Measurements from ENCODE around the gene SLC2A13.

SLC2A13 gene

DNA sequence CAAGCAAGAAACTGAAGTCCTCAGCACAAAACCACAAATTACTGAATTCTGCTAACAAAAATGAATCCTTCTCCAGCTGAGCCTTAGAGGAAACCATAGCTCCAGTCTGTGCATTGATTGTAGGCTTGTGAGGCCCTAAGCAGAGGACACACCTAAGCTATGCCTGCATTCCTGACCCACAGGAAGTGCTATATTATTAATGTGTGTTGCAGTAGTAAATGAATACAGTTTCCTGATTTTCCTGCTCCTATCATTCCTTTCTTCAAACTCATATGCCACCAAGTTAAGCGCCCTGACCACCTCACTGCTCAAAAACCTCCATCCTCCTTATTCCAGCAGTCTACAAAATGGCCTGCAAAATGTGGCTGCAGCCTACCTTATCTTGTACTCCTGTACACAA, 334.4 kb downstream of the SLC2A13 start:
- H3K27me3 ChIP-seq (ENCODE audit: insufficient read depth, low read depth, severe bottlenecking) = no peaks in the 10 kb centered on the region
- H3K36me3 ChIP-seq = no peaks in the 10 kb centered on the region
- no peaks in the 10 kb centered on the region for H3K9me3 ChIP-seq (ENCODE audit: severe bottlenecking)
- no peak for TF ChIP-seq CTCF (IDR thresholded peaks at IDR 0.05; ENCODE audit: low read depth, low read length)
- DNase-seq = no peak
- no peak overlapping the region for H3K27ac ChIP-seq
- no peak overlapping the region for H3K4me3 ChIP-seq (ENCODE audit: low read depth, low read length)

GRCh38 chr12:39764944-39765560, 340.8 kb downstream of the SLC2A13 start:
- H3K27me3 ChIP-seq (ENCODE audit: insufficient read depth, low read depth, severe bottlenecking) = no peaks in the 10 kb centered on the region
- DNase-seq = no peak
- TF ChIP-seq CTCF (IDR thresholded peaks at IDR 0.05; ENCODE audit: low read depth, low read length) = peak; percentile 63
- no peaks in the 10 kb centered on the region for H3K36me3 ChIP-seq
- no peaks in the 10 kb centered on the region for H3K9me3 ChIP-seq (ENCODE audit: severe bottlenecking)
- H3K27ac ChIP-seq = no peak overlapping the region
- H3K4me3 ChIP-seq (ENCODE audit: low read depth, low read length) = no peak overlapping the region

- no peaks in the 10 kb centered on the region for H3K9me3 ChIP-seq (ENCODE audit: severe bottlenecking)
- no peaks in the 10 kb centered on the region for H3K36me3 ChIP-seq
- no peak overlapping the region for H3K27ac ChIP-seq
- H3K4me3 ChIP-seq (ENCODE audit: low read depth, low read length) = no peak overlapping the region
- no peaks in the 10 kb centered on the region for H3K27me3 ChIP-seq (ENCODE audit: insufficient read depth, low read depth, severe bottlenecking)
- TF ChIP-seq CTCF (IDR thresholded peaks at IDR 0.05; ENCODE audit: low read depth, low read length) = no peak
- DNase-seq = no peak
These were observed 342.1 kb downstream of the SLC2A13 start for GRCh38 chr12:39763890-39764169.

GRCh38 chr12:39763071-39763889, 342.6 kb downstream of the SLC2A13 start:
- Histone ChIP-seq H3K4me3 (ENCODE audit: low read depth, low read length) (no peak overlapping the region), H3K36me3 (no peaks in the 10 kb centered on the region), H3K9me3 (ENCODE audit: severe bottlenecking) (no peaks in the 10 kb centered on the region), H3K27ac (no peak overlapping the region), H3K27me3 (ENCODE audit: insufficient read depth, low read depth, severe bottlenecking) (no peaks in the 10 kb centered on the region)
- TF ChIP-seq CTCF (IDR thresholded peaks at IDR 0.05; ENCODE audit: low read depth, low read length) = no peak
- no peak for DNase-seq

DNA sequence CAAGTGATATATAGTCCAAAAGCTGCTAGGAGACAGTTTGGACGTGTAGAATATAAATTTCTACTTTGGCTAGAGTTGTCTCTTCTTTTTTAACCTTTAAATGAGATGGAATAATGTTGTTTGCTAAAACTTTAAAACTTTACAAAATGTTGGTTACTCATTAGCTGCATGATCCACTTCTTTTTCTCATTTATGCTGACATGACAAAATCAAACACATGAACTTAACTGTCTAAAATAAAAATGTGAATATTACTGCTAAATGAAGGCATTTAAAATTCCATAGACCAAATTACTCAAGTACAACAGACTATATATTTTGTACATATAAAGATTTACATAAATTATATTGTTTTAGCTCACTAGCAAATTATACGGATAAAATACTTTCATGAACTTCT, 350.4 kb downstream of the SLC2A13 start:
- Histone ChIP-seq H3K27ac (no peak overlapping the region), H3K36me3 (no peaks in the 10 kb centered on the region), H3K27me3 (ENCODE audit: insufficient read depth, low read depth, severe bottlenecking) (no peaks in the 10 kb centered on the region), H3K9me3 (ENCODE audit: severe bottlenecking) (no peaks in the 10 kb centered on the region), H3K4me3 (ENCODE audit: low read depth, low read length) (no peak overlapping the region)
- TF ChIP-seq CTCF (IDR thresholded peaks at IDR 0.05; ENCODE audit: low read depth, low read length) = no peak
- no peak for DNase-seq
